Mesenchymal stem cell (in vitro differentiated cells and primary cell): ENCODE measurements around the gene DRC7.
A peak's percentile ranks its signal among the peaks of the same experiment; 100 is the strongest.

Source experiments
- DNase-seq: peaks from one replicate; pipeline ENCODE4 v3.0.0-alpha.2; 2013
- H2AFZ ChIP-seq: one replicate; pipeline ENCODE4 v1.6.1; 2013; ENCODE audit warnings: low read depth, mild to moderate bottlenecking, control low read depth, inconsistent platforms, low read length, moderate library complexity
- H2AK5ac ChIP-seq: 2 replicates; pipeline ENCODE4 v1.6.1; 2013; ENCODE audit warnings: low read length, moderate library complexity, mild to moderate bottlenecking, inconsistent platforms; ENCODE audit not compliant: severe bottlenecking
- H2BK120ac ChIP-seq: one replicate; pipeline ENCODE4 v1.6.1; 2013; ENCODE audit warnings: low read depth, mild to moderate bottlenecking, inconsistent platforms, low read length, moderate library complexity
- H2BK12ac ChIP-seq, 2 experiments: one replicate each; pipeline ENCODE4 v1.6.1; 2013; ENCODE audit warnings: inconsistent platforms in 2 of 2, low read length in 2 of 2, mild to moderate bottlenecking in 2 of 2, moderate library complexity in 2 of 2, control low read depth in 1 of 2
- H2BK15ac ChIP-seq: one replicate; pipeline ENCODE4 v1.6.1; 2013; ENCODE audit warnings: mild to moderate bottlenecking, low read depth, inconsistent platforms; ENCODE audit not compliant: poor library complexity, severe bottlenecking
- H2BK5ac ChIP-seq: 2 replicates; pipeline ENCODE4 v1.6.1; 2013; ENCODE audit warnings: low read depth, mild to moderate bottlenecking, low read length, control low read depth, inconsistent platforms; ENCODE audit not compliant: poor library complexity, severe bottlenecking
- H3K14ac ChIP-seq, 2 experiments: one replicate each; pipeline ENCODE4 v1.6.1; 2013; ENCODE audit warnings: inconsistent platforms in 2 of 2, low read length in 2 of 2, control low read depth in 1 of 2, mild to moderate bottlenecking in 1 of 2, moderate library complexity in 1 of 2
- H3K18ac ChIP-seq, 2 experiments: one replicate each; pipeline ENCODE4 v1.6.1; 2013; ENCODE audit warnings: inconsistent platforms in 2 of 2, low read length in 2 of 2, control low read depth in 1 of 2, low read depth in 1 of 2, mild to moderate bottlenecking in 1 of 2
- H3K23ac ChIP-seq, 2 experiments: one replicate each; pipeline ENCODE4 v1.6.1; 2013; ENCODE audit warnings: inconsistent platforms in 2 of 2, low read length in 2 of 2, mild to moderate bottlenecking in 2 of 2, moderate library complexity in 2 of 2, control low read depth in 1 of 2
- H3K27ac ChIP-seq: 2 replicates; pipeline ENCODE4 v1.5.1; 2013; ENCODE audit warnings: mild to moderate bottlenecking, moderate library complexity, low read length, control low read depth, inconsistent platforms; ENCODE audit not compliant: poor library complexity, severe bottlenecking
- H3K27me3 ChIP-seq, 2 experiments: 2 replicates each; pipeline versions ENCODE4 v1.6.1 to v1.7.0; 2013; ENCODE audit warnings: low read length in 2 of 2, mild to moderate bottlenecking in 2 of 2, moderate library complexity in 2 of 2, control low read depth in 1 of 2, inconsistent platforms in 1 of 2; ENCODE audit not compliant: control insufficient read depth in 1 of 2, insufficient read depth in 1 of 2
- H3K36me3 ChIP-seq, 2 experiments: 2 replicates each; pipeline versions ENCODE4 v1.6.1 to v1.7.0; 2013; ENCODE audit warnings: low read length in 2 of 2, control low read depth in 1 of 2, inconsistent platforms in 1 of 2, low read depth in 1 of 2, mild to moderate bottlenecking in 1 of 2; ENCODE audit not compliant: insufficient read depth in 2 of 2, control insufficient read depth in 1 of 2
- H3K4ac ChIP-seq, 2 experiments: one replicate each; pipeline ENCODE4 v1.6.1; 2013; ENCODE audit warnings: inconsistent platforms in 2 of 2, low read length in 2 of 2, mild to moderate bottlenecking in 2 of 2, moderate library complexity in 2 of 2, control low read depth in 1 of 2, low read depth in 1 of 2
- H3K4me1 ChIP-seq: 2 replicates; pipeline ENCODE4 v1.6.1; 2013; ENCODE audit warnings: low read depth, low read length, control low read depth; ENCODE audit not compliant: control insufficient read depth, insufficient read depth
- H3K4me2 ChIP-seq: 2 replicates; pipeline ENCODE4 v1.6.1; 2013; ENCODE audit warnings: low read length, mild to moderate bottlenecking, inconsistent platforms; ENCODE audit not compliant: poor library complexity, severe bottlenecking
- H3K4me3 ChIP-seq, 2 experiments: 2 replicates each; pipeline versions ENCODE4 v1.5.1 to v1.7.0; 2013; ENCODE audit warnings: low read length in 2 of 2, mild to moderate bottlenecking in 2 of 2, control low read depth in 1 of 2, low read depth in 1 of 2; ENCODE audit not compliant: insufficient read depth in 1 of 2
- H3K79me1 ChIP-seq: replicated peaks from 2 replicates; pipeline ENCODE4 v1.6.1; 2013; ENCODE audit warnings: mild to moderate bottlenecking, control low read depth, low read length, inconsistent platforms; ENCODE audit not compliant: poor library complexity, severe bottlenecking
- H3K9ac ChIP-seq: 2 replicates; pipeline ENCODE4 v1.7.0; 2013; ENCODE audit warnings: mild to moderate bottlenecking, low read length, moderate library complexity
- H3K9me3 ChIP-seq: 2 replicates; pipeline ENCODE4 v1.7.0; 2013; ENCODE audit warnings: mild to moderate bottlenecking, low read length; ENCODE audit not compliant: control insufficient read depth
- H4K8ac ChIP-seq: one replicate; pipeline ENCODE4 v1.6.1; 2013; ENCODE audit warnings: inconsistent platforms, mild to moderate bottlenecking, low read length, moderate library complexity
- H4K91ac ChIP-seq: one replicate; pipeline ENCODE4 v1.6.1; 2013; ENCODE audit warnings: mild to moderate bottlenecking, low read length, inconsistent platforms
- WGBS: methylation state at CpG from one replicate; pipeline ENCODE4 v1.1.7; 2013; ENCODE audit warnings: mixed read lengths; 5-methylcytosine and 5-hydroxymethylcytosine counted together

The DRC7 gene

GRCh38 chr16:57763285-57764005 is 68.8 kb downstream of the DRC7 start:
- H3K4me3 ChIP-seq, result no peak overlapping the region
- H2AK5ac ChIP-seq, result peak overlapping the region; percentile 18
- peak overlapping the region; percentile 28 for H3K27ac ChIP-seq
- H3K9me3 ChIP-seq, result no peaks in the 10 kb centered on the region
- peaks cover 46 to 96% of the 10 kb centered on the region in 2 experiments for H3K36me3 ChIP-seq
- H2AFZ ChIP-seq, result no peak overlapping the region
- no peak overlapping the region for H3K14ac ChIP-seq
- peak overlapping the region in 1 of 2 experiments; percentile 18 for H3K4ac ChIP-seq
- peak overlapping the region in 1 of 2 experiments; percentile 76 for H2BK12ac ChIP-seq
- peaks cover 68% of the 10 kb centered on the region for H3K4me1 ChIP-seq
- peaks cover 23% of the 10 kb centered on the region for H3K79me1 ChIP-seq
- WGBS, result 96% methylated on average over 14 of the region's 14 CpGs
- H3K23ac ChIP-seq, result no peak overlapping the region
- no peak for DNase-seq
- peak overlapping the region; percentile 53 for H4K91ac ChIP-seq
- H2BK5ac ChIP-seq, result no peak overlapping the region
- no peaks in the 10 kb centered on the region for H3K27me3 ChIP-seq
- no peak overlapping the region for H3K9ac ChIP-seq
- peak overlapping the region; percentile 6 to 85 for H3K18ac ChIP-seq
- H3K4me2 ChIP-seq, result no peak overlapping the region
- H4K8ac ChIP-seq, result no peak overlapping the region
- H2BK120ac ChIP-seq, result no peak overlapping the region
- peak overlapping the region; percentile 71 for H2BK15ac ChIP-seq

- Histone ChIP-seq H2BK12ac (peak overlapping the region in 1 of 2 experiments; percentile 76), H3K23ac (no peak overlapping the region), H2AFZ (no peak overlapping the region), H4K8ac (no peak overlapping the region), H3K9me3 (no peaks in the 10 kb centered on the region), H4K91ac (peak overlapping the region; percentile 53), H3K4me3 (no peak overlapping the region), H3K36me3 (peaks cover 48 to 94% of the 10 kb centered on the region in 2 experiments), H3K14ac (no peak overlapping the region), H2BK120ac (no peak overlapping the region), H3K4ac (peak overlapping the region in 1 of 2 experiments; percentile 18), H3K4me2 (no peak overlapping the region), H3K4me1 (peaks cover 63% of the 10 kb centered on the region), H2AK5ac (no peak overlapping the region), H3K27ac (peak overlapping the region; percentile 5), H2BK15ac (peak overlapping the region; percentile 71), H3K79me1 (peaks cover 23% of the 10 kb centered on the region), H3K27me3 (no peaks in the 10 kb centered on the region), H3K18ac (peak overlapping the region; percentile 6 to 85), H3K9ac (no peak overlapping the region), H2BK5ac (no peak overlapping the region)
- no peak for DNase-seq
- WGBS, result 93% methylated on average over 9 of the region's 9 CpGs
These were observed 69.4 kb downstream of the DRC7 start for GRCh38 chr16:57764006-57764340.

GRCh38 chr16:57764341-57765159 is 69.9 kb downstream of the DRC7 start:
- Histone ChIP-seq H2BK12ac (peak overlapping the region; percentile 15 to 59), H4K8ac (peak overlapping the region; percentile 50), H3K36me3 (peaks cover 49 to 94% of the 10 kb centered on the region in 2 experiments), H3K79me1 (peaks cover 26% of the 10 kb centered on the region), H3K9me3 (no peaks in the 10 kb centered on the region), H3K4ac (peak overlapping the region in 1 of 2 experiments; percentile 16), H2BK120ac (peak overlapping the region; percentile 42), H4K91ac (peak overlapping the region; percentile 30), H3K18ac (peak overlapping the region; percentile 4 to 76), H3K4me2 (no peak overlapping the region), H3K4me1 (peaks cover 59% of the 10 kb centered on the region), H2AK5ac (peak overlapping the region; percentile 32), H3K23ac (no peak overlapping the region), H3K14ac (peak overlapping the region in 1 of 2 experiments; percentile 37), H3K27me3 (no peaks in the 10 kb centered on the region), H2BK15ac (no peak overlapping the region), H3K4me3 (no peak overlapping the region), H2BK5ac (no peak overlapping the region), H3K27ac (peak overlapping the region; percentile 69), H2AFZ (no peak overlapping the region), H3K9ac (peak overlapping the region; percentile 73)
- 8% methylated on average over 5 of the region's 6 CpGs for WGBS
- peak; percentile 91 for DNase-seq

DNA sequence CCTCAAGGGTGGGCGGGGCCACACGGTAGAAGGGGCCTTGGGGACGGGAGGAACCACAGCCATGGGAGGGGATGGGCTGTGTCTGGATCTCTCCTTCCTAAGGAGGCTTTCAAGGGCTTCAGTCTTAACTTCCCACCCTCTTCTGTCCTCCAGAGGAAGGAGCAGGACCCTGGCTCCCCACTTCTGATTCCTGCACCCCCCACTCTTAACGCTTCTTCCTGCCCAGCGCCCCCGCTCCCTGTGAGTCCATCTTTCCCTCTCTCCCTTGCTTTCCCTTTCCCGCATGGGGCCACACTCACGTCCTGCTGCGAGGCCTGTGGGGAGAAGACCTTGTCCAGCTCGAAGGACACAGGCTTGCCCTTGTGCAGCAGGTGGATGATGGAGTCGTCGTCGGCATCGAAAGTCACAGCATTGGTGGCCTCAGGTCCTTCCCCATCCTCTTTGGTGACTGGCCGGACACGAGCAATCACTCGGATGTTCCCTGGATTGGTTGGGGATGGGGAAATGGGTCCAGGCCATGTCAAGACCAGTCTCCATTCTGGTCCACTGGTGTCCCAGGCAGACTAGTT is 70.6 kb downstream of the DRC7 start:
- Histone ChIP-seq H3K36me3 (peaks cover 56 to 94% of the 10 kb centered on the region in 2 experiments), H2BK15ac (no peak overlapping the region), H3K27me3 (no peaks in the 10 kb centered on the region), H3K79me1 (peaks cover 33% of the 10 kb centered on the region), H2BK120ac (no peak overlapping the region), H3K18ac (peak overlapping the region in 1 of 2 experiments; percentile 76), H3K4me2 (no peak overlapping the region), H2AK5ac (peak overlapping the region; percentile 21), H3K27ac (peak overlapping the region; percentile 8), H4K91ac (no peak overlapping the region), H2BK5ac (no peak overlapping the region), H3K23ac (no peak overlapping the region), H3K4ac (no peak overlapping the region), H3K4me3 (no peak overlapping the region), H2BK12ac (peak overlapping the region in 1 of 2 experiments; percentile 59), H3K9me3 (no peaks in the 10 kb centered on the region), H2AFZ (no peak overlapping the region), H3K14ac (no peak overlapping the region), H4K8ac (no peak overlapping the region), H3K9ac (no peak overlapping the region), H3K4me1 (peaks cover 59% of the 10 kb centered on the region)
- DNase-seq, result no peak
- WGBS, result 96% methylated on average over 17 of the region's 17 CpGs
